ENCODE results near the gene IL9.

GRCh38 chr5:135850231-135850630, 45.4 kb downstream of the IL9 start:
- TF ChIP-seq CTCF (IDR thresholded peaks at IDR 0.05; ENCODE audit: low read length) = no peak
- no peak for TF ChIP-seq EZH2 (optimal IDR thresholded peaks at IDR 0.05; ENCODE audit: low read depth, low read length)

Measured in MM.1S (cell line).